Ishikawa (cell line): Measurements from ENCODE around the gene RBM20.

Source experiments
- CEBPB ChIP-seq: IDR thresholded peaks from 2 replicates; pipeline ENCODE4 v1.6.1; 2012
- CREB1 ChIP-seq: IDR thresholded peaks from 2 replicates; pipeline ENCODE4 v1.6.1; 2012; ENCODE audit warnings: low read depth
- EGR1 ChIP-seq: IDR thresholded peaks from 2 replicates; pipeline ENCODE4 v1.6.1; 2012
- EP300 ChIP-seq: IDR thresholded peaks from 2 replicates; pipeline ENCODE4 v1.6.1; 2012; ENCODE audit warnings: borderline replicate concordance
- FOXM1 ChIP-seq: IDR thresholded peaks from 2 replicates; pipeline ENCODE4 v1.6.1; 2012; ENCODE audit warnings: low read depth, borderline replicate concordance
- NFIC ChIP-seq: IDR thresholded peaks from 2 replicates; pipeline ENCODE4 v1.6.1; 2012
- RAD21 ChIP-seq: IDR thresholded peaks from 2 replicates; pipeline ENCODE4 v1.6.1; 2012; ENCODE audit warnings: low read depth
- TAF1 ChIP-seq: IDR thresholded peaks from 2 replicates; pipeline ENCODE4 v1.6.1; 2012; ENCODE audit warnings: low read depth, mild to moderate bottlenecking
- TCF12 ChIP-seq: IDR thresholded peaks from 2 replicates; pipeline ENCODE4 v1.6.1; 2012; ENCODE audit warnings: low read depth
- TEAD4 ChIP-seq: IDR thresholded peaks from 2 replicates; pipeline ENCODE4 v1.6.1; 2012
- USF1 ChIP-seq: IDR thresholded peaks from 2 replicates; pipeline ENCODE4 v1.6.1; 2012
- YY1 ChIP-seq: IDR thresholded peaks from 2 replicates; pipeline ENCODE4 v1.6.1; 2012; ENCODE audit warnings: low read depth
- ZBTB7A ChIP-seq: IDR thresholded peaks from 2 replicates; pipeline ENCODE4 v1.6.1; 2012; ENCODE audit warnings: low read depth
- TF ChIP-seq, protein P1 (sequence below): IDR thresholded peaks from 2 replicates; pipeline ENCODE4 v1.6.1; 2012
- TF ChIP-seq, protein P2 (sequence below): IDR thresholded peaks from 2 replicates; pipeline ENCODE4 v1.6.1; 2012; ENCODE audit warnings: low read depth, mild to moderate bottlenecking

Gene RBM20

DNA sequence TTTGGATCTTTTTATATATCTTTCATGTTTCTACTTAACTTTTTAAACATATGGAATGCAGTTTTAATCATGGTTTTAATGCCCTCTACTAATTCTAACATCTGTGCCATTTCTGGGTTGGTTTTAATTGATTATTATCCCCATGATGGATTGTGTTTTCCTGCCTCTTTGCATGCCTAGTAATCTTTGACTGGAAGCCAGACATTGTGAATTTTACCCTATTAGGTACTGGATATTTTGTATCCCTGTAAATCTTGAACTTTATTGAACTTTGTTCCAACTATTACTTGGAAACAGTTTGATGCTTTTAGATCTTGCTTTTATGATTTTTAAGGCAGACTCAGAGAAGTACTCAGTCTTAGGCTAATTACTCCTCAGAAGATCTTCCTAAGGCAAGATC is 16.0 kb upstream of the RBM20 start:
- TF ChIP-seq, protein P1, sequence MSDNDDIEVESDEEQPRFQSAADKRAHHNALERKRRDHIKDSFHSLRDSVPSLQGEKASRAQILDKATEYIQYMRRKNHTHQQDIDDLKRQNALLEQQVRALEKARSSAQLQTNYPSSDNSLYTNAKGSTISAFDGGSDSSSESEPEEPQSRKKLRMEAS: no peak
- TF ChIP-seq YY1: no peak
- TF ChIP-seq EP300: no peak
- TF ChIP-seq TEAD4: no peak
- TF ChIP-seq EGR1: no peak
- no peak for TF ChIP-seq CREB1
- TF ChIP-seq TAF1: no peak
- no peak for TF ChIP-seq RAD21
- TF ChIP-seq NFIC: no peak
- no peak for TF ChIP-seq FOXM1
- no peak for TF ChIP-seq TCF12
- TF ChIP-seq USF1: no peak
- TF ChIP-seq ZBTB7A: no peak
- TF ChIP-seq, protein P2, sequence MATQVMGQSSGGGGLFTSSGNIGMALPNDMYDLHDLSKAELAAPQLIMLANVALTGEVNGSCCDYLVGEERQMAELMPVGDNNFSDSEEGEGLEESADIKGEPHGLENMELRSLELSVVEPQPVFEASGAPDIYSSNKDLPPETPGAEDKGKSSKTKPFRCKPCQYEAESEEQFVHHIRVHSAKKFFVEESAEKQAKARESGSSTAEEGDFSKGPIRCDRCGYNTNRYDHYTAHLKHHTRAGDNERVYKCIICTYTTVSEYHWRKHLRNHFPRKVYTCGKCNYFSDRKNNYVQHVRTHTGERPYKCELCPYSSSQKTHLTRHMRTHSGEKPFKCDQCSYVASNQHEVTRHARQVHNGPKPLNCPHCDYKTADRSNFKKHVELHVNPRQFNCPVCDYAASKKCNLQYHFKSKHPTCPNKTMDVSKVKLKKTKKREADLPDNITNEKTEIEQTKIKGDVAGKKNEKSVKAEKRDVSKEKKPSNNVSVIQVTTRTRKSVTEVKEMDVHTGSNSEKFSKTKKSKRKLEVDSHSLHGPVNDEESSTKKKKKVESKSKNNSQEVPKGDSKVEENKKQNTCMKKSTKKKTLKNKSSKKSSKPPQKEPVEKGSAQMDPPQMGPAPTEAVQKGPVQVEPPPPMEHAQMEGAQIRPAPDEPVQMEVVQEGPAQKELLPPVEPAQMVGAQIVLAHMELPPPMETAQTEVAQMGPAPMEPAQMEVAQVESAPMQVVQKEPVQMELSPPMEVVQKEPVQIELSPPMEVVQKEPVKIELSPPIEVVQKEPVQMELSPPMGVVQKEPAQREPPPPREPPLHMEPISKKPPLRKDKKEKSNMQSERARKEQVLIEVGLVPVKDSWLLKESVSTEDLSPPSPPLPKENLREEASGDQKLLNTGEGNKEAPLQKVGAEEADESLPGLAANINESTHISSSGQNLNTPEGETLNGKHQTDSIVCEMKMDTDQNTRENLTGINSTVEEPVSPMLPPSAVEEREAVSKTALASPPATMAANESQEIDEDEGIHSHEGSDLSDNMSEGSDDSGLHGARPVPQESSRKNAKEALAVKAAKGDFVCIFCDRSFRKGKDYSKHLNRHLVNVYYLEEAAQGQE: no peak
- no peak for TF ChIP-seq CEBPB

- TF ChIP-seq EP300 (peak; percentile 57), USF1 (no peak), CEBPB (0 out of 2 replicates have a peak, but pooled peaks have one; percentile 20), TCF12 (peak; percentile 73; the same call in 1 of the 2 replicates), FOXM1 (peak; percentile 22; the same call in 1 of the 2 replicates), NFIC (peak; percentile 99), TAF1 (0 out of 2 replicates have a peak, but pooled peaks have one; percentile 22), YY1 (no peak), TEAD4 (peak; percentile 63; the same call in 1 of the 2 replicates)
- TF ChIP-seq, protein P2: peak; percentile 12; the same call in 1 of the 2 replicates
- TF ChIP-seq, protein P1: peak; percentile 47; the same call in 1 of the 2 replicates
These were observed 14.4 kb upstream of the RBM20 start for GRCh38 chr10:110629680-110630191.

- TF ChIP-seq USF1 (no peak), EP300 (no peak), CEBPB (no peak)
These were observed 12.2 kb upstream of the RBM20 start for GRCh38 chr10:110631934-110632333.

DNA sequence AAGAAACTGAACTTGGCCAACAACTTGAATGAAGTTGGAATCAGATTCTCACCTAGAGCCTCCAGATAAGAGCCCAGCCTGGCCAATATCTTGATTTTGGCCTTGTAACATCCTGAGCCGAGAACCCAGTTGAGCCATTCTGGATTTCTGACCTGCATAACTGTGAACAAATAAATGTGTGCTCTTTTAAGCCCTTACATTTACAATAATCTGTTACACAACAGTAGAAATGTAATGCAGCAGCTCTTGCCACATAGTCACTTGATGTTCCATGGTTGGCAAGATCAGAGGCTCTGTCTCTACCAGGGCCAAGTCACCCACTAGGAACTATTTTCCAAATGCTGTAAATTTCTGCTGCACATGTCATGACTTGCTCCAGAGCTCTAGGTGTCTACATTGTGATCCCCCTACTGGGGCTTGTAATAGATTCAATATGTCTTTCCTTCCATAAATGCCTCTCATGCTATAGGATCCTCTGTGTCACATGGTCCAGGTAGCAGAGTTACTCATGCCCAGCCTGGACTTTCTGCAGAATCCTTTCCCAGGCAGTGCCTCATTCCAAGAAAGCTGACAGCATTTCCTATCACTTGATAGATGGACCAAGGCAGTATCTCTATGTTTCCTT is 11.4 kb upstream of the RBM20 start:
- peak; percentile 57; the same call in 1 of the 2 replicates for TF ChIP-seq USF1
- TF ChIP-seq, protein P1: no peak

- TF ChIP-seq TCF12: no peak
- peak; percentile 76 for TF ChIP-seq NFIC
- no peak for TF ChIP-seq EP300
These were observed 9.5 kb upstream of the RBM20 start for GRCh38 chr10:110634527-110635209.
